Fibroblast of the aortic adventitia (primary cell): ENCODE measurements around the gene PRELID2. TPM values are rescaled to one million over a fixed set of nuclear protein-coding genes. Genes with fewer than 3 reads are reported as not detected.

Experiments used
- DNase-seq: peaks from one replicate; pipeline ENCODE4 v3.0.0-alpha.2; 2010; ENCODE audit warnings: low read depth
- H3K4me3 ChIP-seq: 2 replicates; pipeline ENCODE4 v1.5.1; 2011; ENCODE audit warnings: low read depth, mild to moderate bottlenecking, control low read depth, low read length, moderate library complexity
- CTCF ChIP-seq: IDR thresholded peaks from 2 replicates; pipeline ENCODE4 v1.5.1; 2011; ENCODE audit warnings: mild to moderate bottlenecking, low read length, control low read depth, inconsistent platforms; ENCODE audit not compliant: insufficient read depth
- total RNA-seq: library from RNA; depleted of rRNA; stranded (reverse); fragments of >200 nt; gene quantifications from 2 replicates; pipeline ENCODE4 v1.2.3, GENCODE V29; 2012; ENCODE audit warnings: low replicate concordance

The PRELID2 gene
- total RNA-seq, 1 donor = 35.4 TPM

- TF ChIP-seq CTCF = no peak
- no peak overlapping the region for H3K4me3 ChIP-seq
- no peak for DNase-seq
Measured at GRCh38 chr5:145863003-145863402, 27.9 kb upstream of the PRELID2 start.

DNA sequence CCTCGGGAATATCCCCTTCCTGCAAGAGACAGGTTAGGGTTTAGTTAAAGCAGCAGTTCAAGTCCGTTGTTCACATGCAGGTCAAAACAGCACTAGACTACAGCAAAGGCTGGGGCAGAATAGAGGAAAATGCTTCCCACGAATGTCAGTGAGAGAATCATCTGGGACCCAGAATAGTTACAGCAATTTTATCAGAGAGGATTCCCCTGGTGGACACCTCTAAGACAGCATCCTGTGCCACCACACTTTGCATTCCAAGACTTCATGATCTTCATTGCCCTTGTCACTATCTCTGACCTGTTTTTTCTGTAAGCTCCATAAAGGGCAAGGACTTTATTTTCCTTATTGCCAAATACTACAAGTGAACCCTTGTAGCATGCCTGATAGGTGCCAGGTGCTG is 24.8 kb upstream of the PRELID2 start:
- TF ChIP-seq CTCF = no peak
- H3K4me3 ChIP-seq = no peak overlapping the region
- no peak for DNase-seq

DNA sequence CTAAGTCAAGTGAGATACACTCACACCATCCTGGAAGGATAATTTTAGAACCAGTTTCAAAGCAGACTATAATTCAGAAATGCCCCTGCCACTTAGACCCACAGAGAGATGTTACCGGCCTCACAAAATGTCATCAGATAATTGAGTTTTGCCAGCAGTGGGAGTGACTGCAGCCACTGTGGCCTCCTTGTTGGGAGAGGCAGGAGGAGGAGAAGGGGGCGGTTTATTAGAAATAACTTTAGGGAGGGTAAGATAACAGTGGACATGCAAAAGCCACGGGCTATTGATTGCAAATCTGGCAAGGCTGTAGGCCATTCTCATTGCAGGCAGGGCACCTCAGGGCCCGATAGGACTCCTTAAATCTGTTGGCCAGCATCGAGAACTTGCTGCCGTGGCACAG is 24.3 kb upstream of the PRELID2 start:
- no peak for DNase-seq
- no peak for TF ChIP-seq CTCF
- no peak overlapping the region for H3K4me3 ChIP-seq

DNA sequence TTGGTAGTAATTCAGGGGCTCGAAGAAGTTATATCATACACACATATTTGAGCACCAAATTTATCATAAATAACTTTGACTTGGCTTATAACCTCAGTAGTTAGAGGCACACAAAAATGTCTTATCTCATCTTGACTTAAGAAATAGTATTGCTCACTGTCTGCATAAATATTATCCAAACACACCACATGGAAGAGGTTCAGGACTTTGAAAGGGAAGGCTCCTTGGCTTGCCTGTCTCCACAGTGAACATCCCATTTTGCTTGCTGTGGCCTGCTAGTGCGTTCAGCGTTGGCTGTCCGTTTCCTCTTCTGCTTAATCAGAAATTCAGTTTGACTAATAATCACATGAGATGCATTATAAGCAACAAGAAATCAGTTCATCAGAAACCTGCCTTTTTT is 23.8 kb upstream of the PRELID2 start:
- peak; percentile 78 for DNase-seq
- no peak for TF ChIP-seq CTCF
- H3K4me3 ChIP-seq = no peak overlapping the region

- H3K4me3 ChIP-seq = no peak overlapping the region
- peak; percentile 29 for TF ChIP-seq CTCF
- peak; percentile 36 for DNase-seq
Measured at GRCh38 chr5:145856285-145856818, 21.2 kb upstream of the PRELID2 start.

DNA sequence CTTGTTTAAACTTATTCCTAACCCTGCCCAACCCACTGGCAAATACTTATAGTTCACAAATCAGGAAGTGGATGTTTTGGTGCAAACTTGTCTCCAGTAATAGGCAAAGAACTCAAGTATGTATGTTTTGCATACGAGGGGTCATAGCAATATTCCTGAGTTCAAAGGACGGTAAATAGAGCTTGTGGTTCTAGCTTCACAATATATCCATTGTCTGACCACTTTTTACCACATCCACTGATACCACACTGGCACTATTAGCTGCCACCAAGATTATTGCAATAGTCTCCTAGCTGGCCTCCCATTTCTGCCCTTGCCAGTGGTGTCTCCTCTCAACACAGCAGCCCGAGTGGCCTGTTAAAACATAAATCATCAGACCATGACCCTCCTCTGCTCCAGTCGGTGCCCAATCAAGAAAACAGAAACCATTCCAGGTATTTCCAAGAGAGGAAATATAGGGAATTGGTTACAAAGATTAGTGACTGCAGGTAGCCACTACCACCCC is 20.7 kb upstream of the PRELID2 start:
- no peak overlapping the region for H3K4me3 ChIP-seq
- TF ChIP-seq CTCF = no peak
- no peak for DNase-seq
